Loucy (cell line): ENCODE measurements around the gene RPS6KA3.

Experiments
- CTCF ChIP-seq: fragments of 200-600 bp; sonication (generic); conservative IDR thresholded peaks from 2 replicates; pipeline ENCODE4 v1.5.1; 2014; ENCODE audit warnings: mild to moderate bottlenecking, antibody characterized with exemption, low read length
- EZH2phosphoT487 ChIP-seq: fragments of 200-600 bp; IDR thresholded peaks from 2 replicates; pipeline ENCODE4 v1.6.1; 2018; ENCODE audit warnings: antibody characterized with exemption, mild to moderate bottlenecking, moderate library complexity, borderline replicate concordance

GRCh38 chrX:20171887-20172286 lies 94.8 kb downstream of the RPS6KA3 start:
- TF ChIP-seq CTCF (no peak), EZH2phosphoT487 (no peak)
